K562 (cell line): Measurements from ENCODE around the gene MYBPH. TPM values are rescaled to one million over a fixed set of nuclear protein-coding genes. Genes with fewer than 3 reads are reported as not detected.

Experiments
- ATAC-seq: fragments of 200-7000 bp; cut with Tn5 transposase; 3 replicates; pipeline ENCODE4 v1.9.1; 2020; ENCODE audit warnings: moderate library complexity
- BruUV-seq: library from RNA; stranded (reverse); fragments of 400-500 nt; replicated peaks from 2 replicates; lab custom pipeline; 2021; lab: Mats Ljungman, UMichigan
- CTCF ChIA-PET: fragments of 300-600 bp; formaldehyde crosslinking; extraction: SDS; loops from one replicate; lab custom pipeline; 2021; ENCODE audit warnings: low intra/inter-chr PET ratio; lab: Yijun Ruan, JAX
- POLR2A ChIA-PET: fragments of 300-600, 350-650 bp; sonication (Branson Sonifier 250); formaldehyde crosslinking; extraction: SDS; loops from one replicate; lab custom pipeline; 2021; ENCODE audit warnings: antibody characterized with exemption, inconsistent platforms; lab: Yijun Ruan, JAX
- DNase-seq, 4 experiments: peaks; one replicate each; pipeline versions ENCODE4 v3.0.0 to v3.0.0-alpha.2; 2011 to 2018; ENCODE audit warnings: low spot score in 3 of 4, mixed read lengths in 3 of 4; ENCODE audit errors: extremely low read depth in 1 of 4
- FAIRE-seq: peaks from 2 replicates; lab custom pipeline; 2011; peaks lifted over from hg19 to GRCh38; lab: Jason Lieb, UNC
- H2AFZ ChIP-seq: 2 replicates; pipeline ENCODE4 v1.6.0; 2011; ENCODE audit warnings: low read depth, low read length, control low read depth, inconsistent platforms
- H3K27ac ChIP-seq: fragments of 200-600 bp; 3 replicates; pipeline ENCODE4 v1.8.0; 2011; ENCODE audit warnings: low read depth, mild to moderate bottlenecking, control low read depth, inconsistent platforms, low read length, moderate library complexity, mixed read lengths; ENCODE audit errors: extremely low read depth
- H3K27me3 ChIP-seq, 2 experiments: fragments of 300-600 bp in 1 of 2; 2 replicates in 1 of 2; 3 replicates in 1 of 2; pipeline versions ENCODE4 v1.6.0 to v1.8.0; 2011; ENCODE audit warnings: inconsistent platforms in 2 of 2, low read length in 2 of 2, mild to moderate bottlenecking in 1 of 2, mixed read lengths in 1 of 2, moderate library complexity in 1 of 2; ENCODE audit not compliant: control insufficient read depth in 2 of 2, insufficient read depth in 2 of 2
- H3K36me3 ChIP-seq: fragments of 300-600 bp; 3 replicates; pipeline ENCODE4 v1.8.0; 2011; ENCODE audit warnings: mild to moderate bottlenecking, low read length, inconsistent platforms; ENCODE audit not compliant: control insufficient read depth, insufficient read depth
- H3K4me1 ChIP-seq, 2 experiments: fragments of 200-600 bp in 1 of 2; replicated peaks in 1 of 2; 2 replicates in 1 of 2; 3 replicates in 1 of 2; pipeline versions ENCODE4 v1.5.1 to v1.8.0; 2011; ENCODE audit warnings: inconsistent platforms in 2 of 2, low read length in 2 of 2, mild to moderate bottlenecking in 1 of 2, mixed read lengths in 1 of 2, moderate library complexity in 1 of 2; ENCODE audit not compliant: control insufficient read depth in 2 of 2, insufficient read depth in 2 of 2
- H3K4me2 ChIP-seq: 2 replicates; pipeline ENCODE4 v1.6.1; 2011; ENCODE audit warnings: low read length, control low read depth, inconsistent platforms, mixed read lengths; ENCODE audit not compliant: insufficient read depth
- H3K4me3 ChIP-seq: fragments of 200-600 bp; sonication (generic), shearing (Covaris generic); 2 replicates; pipeline ENCODE4 v1.5.1; 2016; ENCODE audit warnings: control low read depth, inconsistent platforms
- H3K79me2 ChIP-seq: fragments of 200-600 bp; 3 replicates; pipeline ENCODE4 v1.8.0; 2011; ENCODE audit warnings: low read length, inconsistent platforms; ENCODE audit not compliant: control insufficient read depth, insufficient read depth
- H3K9ac ChIP-seq, 2 experiments: 2 replicates each; pipeline versions ENCODE4 v1.6.0 to v1.6.1; 2011; ENCODE audit warnings: low read depth in 2 of 2, low read length in 2 of 2, control low read depth in 1 of 2, inconsistent platforms in 1 of 2, mild to moderate bottlenecking in 1 of 2, mixed read lengths in 1 of 2; ENCODE audit not compliant: insufficient read depth in 1 of 2
- H3K9me1 ChIP-seq: one replicate; pipeline ENCODE4 v1.6.0; 2011; ENCODE audit warnings: inconsistent platforms, mild to moderate bottlenecking, low read length, moderate library complexity; ENCODE audit not compliant: control insufficient read depth, insufficient read depth
- H3K9me3 ChIP-seq: replicated peaks from 2 replicates; pipeline ENCODE4 v1.5.1; 2011; ENCODE audit warnings: low read depth, low read length, inconsistent platforms; ENCODE audit not compliant: control insufficient read depth, insufficient read depth
- H4K20me1 ChIP-seq: replicated peaks from 2 replicates; pipeline ENCODE4 v1.6.1; 2011; ENCODE audit warnings: low read length, inconsistent platforms, mixed read lengths; ENCODE audit not compliant: control insufficient read depth, insufficient read depth
- HNRNPK ChIP-seq: fragments of 200-400 bp; formaldehyde crosslinking; IDR thresholded peaks from one replicate; pipeline ENCODE4 v1.6.1; 2018; ENCODE audit warnings: mild to moderate bottlenecking, low read depth, low read length; ENCODE audit not compliant: poor library complexity, severe bottlenecking
- SPI1 ChIP-seq: IDR thresholded peaks from 2 replicates; pipeline ENCODE4 v1.6.1; 2011; ENCODE audit warnings: low read depth, low read length, control low read depth, borderline replicate concordance
- ZNF197 ChIP-seq: fragments of 200-800 bp; sonication (Bioruptor generic); IDR thresholded peaks from 2 replicates; pipeline ENCODE4 v1.6.1; 2016; ENCODE audit warnings: low read depth, missing genetic modification characterization, missing compliant biosample characterization
- WGBS: fragments of 100-300 bp; shearing (Covaris generic); methylation state at CpG from one replicate; pipeline ENCODE4 v1.1.6; 2016; ENCODE audit warnings: low coverage, mixed read lengths; ENCODE audit not compliant: insufficient coverage; ENCODE audit errors: missing lambda C conversion rate; 5-methylcytosine and 5-hydroxymethylcytosine counted together
- in situ Hi-C: fragments of 300-500 bp; cut with MboI; formaldehyde crosslinking; loops from 4 replicates; pipeline ENCODE4 v1.15.0; 2018; ENCODE audit warnings: inconsistent platforms, mixed read lengths
- intact Hi-C: fragments of 100-400 bp; cut with micrococcal nuclease; formaldehyde crosslinking; loops from 2 replicates; pipeline ENCODE4 v1.14.2; 2022
- polyA plus RNA-seq, 8 experiments: library from polyadenylated mRNA; depleted of rRNA in 4 of 8; stranded (reverse) in 5 of 8; unstranded in 3 of 8; fragments of >200 nt; fragmentation: Nextera tagmentation in 2 of 8; fragmentation: Illumina TruSeq in 1 of 8; extraction: Ambion mirVana in 2 of 8; extraction: Trizol in 1 of 8; gene quantifications; 2 replicates each; pipeline versions ENCODE4 v1.2.1 to v1.2.3, GENCODE V29; 2011 to 2014; ENCODE audit warnings: inconsistent platforms in 1 of 8, missing spikeins in 1 of 8
- total RNA-seq, 7 experiments: library from RNA; depleted of rRNA in 6 of 7; stranded (reverse); fragments of >200 nt in 6 of 7; fragmentation: Illumina TruSeq in 2 of 7; extraction: Trizol in 2 of 7; gene quantifications; 2 replicates each; pipeline versions ENCODE4 v1.2.1 to v1.2.3, GENCODE V29; 2011 to 2021; ENCODE audit warnings: low replicate concordance in 1 of 7
- TF ChIP-seq, protein P1 (sequence below): sonication (generic); formaldehyde crosslinking; IDR thresholded peaks from 2 replicates; pipeline ENCODE4 v1.8.0; 2022; ENCODE audit warnings: mild to moderate bottlenecking, missing genetic modification reagents
- TF ChIP-seq, protein P2 (sequence below): fragments of 450-650 bp; IDR thresholded peaks from 2 replicates; pipeline ENCODE4 v1.6.1; 2016; ENCODE audit warnings: borderline replicate concordance

Gene MYBPH
- total and polyA plus RNA-seq, 9 of the 15 experiments (the other 6 are each of a cell fraction or from before 2014, with no cell fraction given): 0.13 TPM; not detected in 8

DNA sequence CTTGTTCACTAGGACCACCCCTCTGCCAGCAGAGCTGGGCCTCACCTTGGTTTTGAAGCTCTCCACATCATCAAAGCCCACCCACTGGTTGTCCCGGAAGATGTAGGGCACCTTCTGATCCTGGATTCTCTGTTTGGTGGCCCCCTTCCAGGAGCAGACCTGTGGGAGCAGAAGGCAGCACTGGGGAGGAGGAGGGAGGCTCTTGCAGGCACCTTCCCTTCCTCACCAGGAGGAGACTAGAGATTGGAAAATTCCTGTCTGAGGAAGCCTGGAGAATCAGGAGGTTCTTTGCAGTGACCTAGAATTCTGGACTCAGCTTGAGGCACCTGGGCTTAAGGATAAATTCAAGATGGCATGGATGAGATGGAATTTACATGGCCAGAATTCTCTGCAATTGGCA, 43.5 kb upstream of the MYBPH start:
- H2AFZ ChIP-seq: no peak overlapping the region
- no peaks in the 10 kb centered on the region for H3K79me2 ChIP-seq
- H3K27me3 ChIP-seq: peaks cover 21 to 59% of the 10 kb centered on the region in 2 experiments
- in situ Hi-C loops: loop anchor here (5.0 kb wide), 1 partner anchor 187 kb away; no protein-coding TSS in a partner anchor
- H3K4me1 ChIP-seq: no peaks in the 10 kb centered on the region
- H3K4me2 ChIP-seq: no peak overlapping the region
- H3K27ac ChIP-seq: no peak overlapping the region
- H3K4me3 ChIP-seq: no peak overlapping the region
- ChIA-PET POLR2A (interaction anchor here (0.6 kb wide), 1 partner anchor 91 kb away, joined by 3 read pairs; no protein-coding TSS in a partner anchor), CTCF (no interaction called here)
- ATAC-seq: no peak
- no TSS peak for BruUV-seq
- 0% methylated on average over 1 of the region's 1 CpG for WGBS
- FAIRE-seq: no peak
- H3K9me3 ChIP-seq: no peaks in the 10 kb centered on the region
- peaks cover 14% of the 10 kb centered on the region for H4K20me1 ChIP-seq
- no peaks in the 10 kb centered on the region for H3K36me3 ChIP-seq
- intact Hi-C loops: no loop called here
- no peak overlapping the region for H3K9ac ChIP-seq
- DNase-seq: no peak
- H3K9me1 ChIP-seq: no peaks in the 10 kb centered on the region
- TF ChIP-seq ZNF197 (CRISPR knock-in tag) (no peak), HNRNPK (no peak), SPI1 (no peak)
- TF ChIP-seq, protein P1, sequence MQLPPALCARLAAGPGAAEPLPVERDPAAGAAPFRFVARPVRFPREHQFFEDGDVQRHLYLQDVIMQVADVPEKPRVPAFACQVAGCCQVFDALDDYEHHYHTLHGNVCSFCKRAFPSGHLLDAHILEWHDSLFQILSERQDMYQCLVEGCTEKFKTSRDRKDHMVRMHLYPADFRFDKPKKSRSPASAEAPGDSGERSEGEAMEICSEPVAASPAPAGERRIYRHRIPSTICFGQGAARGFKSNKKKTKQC: no peak
- TF ChIP-seq, protein P2, sequence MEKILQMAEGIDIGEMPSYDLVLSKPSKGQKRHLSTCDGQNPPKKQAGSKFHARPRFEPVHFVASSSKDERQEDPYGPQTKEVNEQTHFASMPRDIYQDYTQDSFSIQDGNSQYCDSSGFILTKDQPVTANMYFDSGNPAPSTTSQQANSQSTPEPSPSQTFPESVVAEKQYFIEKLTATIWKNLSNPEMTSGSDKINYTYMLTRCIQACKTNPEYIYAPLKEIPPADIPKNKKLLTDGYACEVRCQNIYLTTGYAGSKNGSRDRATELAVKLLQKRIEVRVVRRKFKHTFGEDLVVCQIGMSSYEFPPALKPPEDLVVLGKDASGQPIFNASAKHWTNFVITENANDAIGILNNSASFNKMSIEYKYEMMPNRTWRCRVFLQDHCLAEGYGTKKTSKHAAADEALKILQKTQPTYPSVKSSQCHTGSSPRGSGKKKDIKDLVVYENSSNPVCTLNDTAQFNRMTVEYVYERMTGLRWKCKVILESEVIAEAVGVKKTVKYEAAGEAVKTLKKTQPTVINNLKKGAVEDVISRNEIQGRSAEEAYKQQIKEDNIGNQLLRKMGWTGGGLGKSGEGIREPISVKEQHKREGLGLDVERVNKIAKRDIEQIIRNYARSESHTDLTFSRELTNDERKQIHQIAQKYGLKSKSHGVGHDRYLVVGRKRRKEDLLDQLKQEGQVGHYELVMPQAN: no peak
